Measurements from ENCODE around the gene MFSD12.

- TF ChIP-seq CTCF (IDR thresholded peaks at IDR 0.05; ENCODE audit: low read depth, low read length, poor library complexity, severe bottlenecking) (no peak), EZH2phosphoT487 (IDR thresholded peaks at IDR 0.05; ENCODE audit: borderline replicate concordance, low read length) (no peak)
Measured at GRCh38 chr19:3603121-3603811, 45.9 kb upstream of the MFSD12 start.
